Umbilical cord (tissue), 2 donors: ENCODE results near the gene TICAM2. TPM values are rescaled to one million over a fixed set of nuclear protein-coding genes. Genes with fewer than 3 reads are reported as not detected.

Source experiments
- DNase-seq: peaks from one replicate; pipeline ENCODE4 v3.0.0-alpha.2; 2015; ENCODE audit warnings: low spot score
- total RNA-seq: library from RNA; depleted of rRNA; stranded (reverse); fragments of >200 nt; gene quantifications from one replicate; pipeline ENCODE4 v1.2.3, GENCODE V29; 2014; ENCODE audit warnings: low replicate concordance; ENCODE audit not compliant: insufficient read depth

Gene TICAM2
- total RNA-seq, 1 donor from 2014 or later: 3.1 TPM

DNA sequence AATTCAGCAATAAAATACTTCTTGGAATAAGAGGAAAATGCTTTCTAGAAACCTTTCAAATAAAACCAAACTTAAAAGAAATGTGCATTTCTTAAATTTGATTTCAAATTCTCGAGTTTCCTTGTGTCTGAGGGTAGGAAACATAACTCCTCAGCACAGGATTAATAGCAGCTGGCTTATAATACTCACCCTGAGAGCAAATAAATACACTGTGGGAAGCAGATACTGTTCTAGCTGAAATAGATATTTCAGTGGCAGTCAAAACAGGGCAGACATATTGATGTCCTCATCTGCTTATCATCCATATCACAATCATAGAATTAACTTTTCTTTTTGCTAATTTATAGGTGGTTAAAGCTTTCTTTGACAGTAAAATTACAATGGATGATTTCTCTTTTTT, 33.6 kb downstream of the TICAM2 start:
- DNase-seq: no peak

DNA sequence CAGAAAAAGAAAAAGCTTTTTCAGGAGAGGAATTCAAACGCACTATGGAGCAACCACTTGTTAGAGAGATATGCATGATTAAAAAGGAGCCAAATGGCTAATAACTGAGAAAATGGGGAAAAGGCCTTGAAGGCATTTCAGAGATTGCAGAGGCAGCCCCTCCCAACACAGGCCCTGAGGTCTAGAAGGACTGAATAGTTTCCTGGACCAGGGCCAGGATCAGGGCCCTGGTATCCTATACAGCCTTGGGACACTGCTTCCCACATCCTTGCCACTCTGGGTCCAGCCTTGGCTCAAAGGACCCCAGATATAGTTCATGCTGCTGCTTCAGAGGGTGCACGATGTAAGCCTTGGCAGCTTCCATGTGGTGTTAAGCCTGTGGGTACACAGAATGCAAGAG, 37.0 kb downstream of the TICAM2 start:
- no peak for DNase-seq

DNA sequence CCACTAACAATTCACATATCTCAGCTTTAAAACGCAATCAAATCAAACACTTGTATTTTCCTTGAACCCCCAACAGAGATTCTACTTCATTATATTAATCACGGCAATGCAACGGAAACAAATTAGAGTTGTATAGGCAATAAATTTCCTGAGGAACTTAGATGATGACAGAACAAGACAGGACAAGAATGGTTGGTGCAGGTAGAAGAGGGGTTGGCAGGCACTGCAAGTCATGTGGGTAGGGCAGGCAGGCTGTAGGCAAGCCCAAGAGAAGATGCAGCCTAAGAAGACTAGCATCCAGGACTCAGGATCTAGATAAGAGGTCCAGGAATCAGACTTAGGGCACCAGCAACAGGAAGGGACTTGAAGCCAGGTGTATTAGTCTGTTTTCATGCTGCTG, 41.1 kb downstream of the TICAM2 start:
- DNase-seq: no peak

DNA sequence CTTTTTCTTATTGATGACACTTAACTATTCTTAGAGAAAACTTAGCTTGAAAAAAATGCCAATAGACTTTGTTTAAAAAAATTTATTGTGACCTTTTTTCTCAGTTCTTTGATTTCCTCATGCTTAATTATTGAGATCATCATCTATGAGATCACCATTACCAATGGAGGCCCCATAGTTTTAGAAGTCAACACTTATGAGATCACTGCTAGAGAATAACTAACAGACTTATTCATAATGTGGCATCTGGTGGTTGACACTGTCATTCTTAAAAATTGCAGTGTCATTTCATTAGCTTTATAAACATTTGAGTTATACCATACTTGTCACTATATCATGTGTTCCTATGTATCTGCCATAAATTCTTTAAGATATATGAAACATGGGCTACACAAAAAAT, 42.8 kb downstream of the TICAM2 start:
- DNase-seq: no peak

DNA sequence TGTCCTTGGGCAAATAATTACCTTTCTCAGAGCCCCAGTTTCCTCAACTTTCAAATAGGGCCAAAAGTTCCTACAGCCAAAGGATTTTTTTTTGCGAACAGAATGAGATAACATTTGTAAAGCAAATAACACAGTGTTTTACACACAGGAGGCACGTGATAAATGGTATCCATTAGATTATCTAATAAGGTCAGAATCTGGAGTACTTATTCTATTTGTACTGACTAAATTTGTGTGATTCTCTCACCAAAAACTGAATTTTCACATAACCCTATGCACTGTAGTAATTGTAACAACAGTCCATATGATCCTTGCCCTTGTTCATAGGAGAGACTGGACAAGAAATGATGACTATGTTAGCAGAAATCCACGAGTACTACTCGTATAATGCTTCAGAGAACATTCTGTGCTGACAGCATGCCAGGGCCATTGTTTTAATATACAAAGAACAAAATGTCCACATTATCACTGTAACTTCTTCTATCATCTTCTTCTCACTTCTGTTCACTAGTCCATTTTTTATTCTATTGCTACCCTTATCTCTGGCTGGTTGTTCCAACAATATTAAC, 43.8 kb downstream of the TICAM2 start:
- DNase-seq: no peak

DNA sequence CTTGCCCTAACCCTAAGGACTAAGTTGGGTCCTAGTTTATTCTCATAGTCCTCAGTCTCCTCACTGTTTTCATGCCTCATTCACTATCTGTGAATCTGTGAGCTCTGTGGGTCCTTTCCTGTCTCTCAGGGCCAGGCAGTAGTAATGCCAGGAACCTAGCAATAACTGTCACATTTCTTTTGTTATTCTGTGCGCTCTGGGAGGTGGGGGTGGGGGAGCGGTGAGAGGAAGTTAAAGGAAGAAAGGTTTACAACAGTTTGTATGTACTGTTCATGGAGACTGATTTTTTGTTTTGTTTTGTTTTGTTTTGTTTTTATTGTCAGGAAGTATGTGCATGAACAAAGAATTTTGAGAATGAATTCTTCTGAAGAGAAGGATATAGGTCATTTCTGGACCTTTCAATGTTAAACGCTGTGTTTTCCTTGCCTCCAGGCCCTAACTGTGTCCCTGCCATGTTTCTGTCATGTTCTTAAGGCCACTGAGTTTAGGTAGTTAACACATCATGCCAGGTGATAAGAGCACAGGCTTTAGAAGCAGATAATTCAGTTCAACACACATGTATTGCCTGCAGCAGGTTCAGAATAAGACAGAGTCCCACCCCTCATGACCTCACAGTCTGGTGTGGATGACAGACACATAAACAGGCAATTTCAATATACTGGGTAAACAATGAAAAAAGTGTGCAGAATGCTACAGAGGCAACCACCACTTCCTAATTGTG, 44.5 kb downstream of the TICAM2 start:
- no peak for DNase-seq

DNA sequence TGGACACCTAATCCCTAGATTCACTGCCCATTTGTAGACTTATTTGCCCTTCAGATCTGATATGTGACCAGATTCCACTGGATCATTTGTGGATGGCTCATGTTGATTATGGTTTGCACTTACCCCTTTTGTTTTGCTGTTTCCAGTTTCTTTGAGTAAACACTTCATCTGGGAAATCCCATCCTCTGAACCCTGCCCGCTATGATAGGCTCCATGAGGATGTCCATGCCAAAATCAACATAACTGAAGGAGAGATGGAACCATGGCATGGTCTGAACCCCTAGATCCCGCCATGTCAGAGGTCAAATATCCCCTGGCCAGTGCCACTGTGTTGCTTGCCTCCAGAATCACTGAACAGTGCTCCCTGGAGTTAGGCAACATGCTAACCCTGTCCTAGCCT, 46.0 kb downstream of the TICAM2 start:
- DNase-seq: no peak

DNA sequence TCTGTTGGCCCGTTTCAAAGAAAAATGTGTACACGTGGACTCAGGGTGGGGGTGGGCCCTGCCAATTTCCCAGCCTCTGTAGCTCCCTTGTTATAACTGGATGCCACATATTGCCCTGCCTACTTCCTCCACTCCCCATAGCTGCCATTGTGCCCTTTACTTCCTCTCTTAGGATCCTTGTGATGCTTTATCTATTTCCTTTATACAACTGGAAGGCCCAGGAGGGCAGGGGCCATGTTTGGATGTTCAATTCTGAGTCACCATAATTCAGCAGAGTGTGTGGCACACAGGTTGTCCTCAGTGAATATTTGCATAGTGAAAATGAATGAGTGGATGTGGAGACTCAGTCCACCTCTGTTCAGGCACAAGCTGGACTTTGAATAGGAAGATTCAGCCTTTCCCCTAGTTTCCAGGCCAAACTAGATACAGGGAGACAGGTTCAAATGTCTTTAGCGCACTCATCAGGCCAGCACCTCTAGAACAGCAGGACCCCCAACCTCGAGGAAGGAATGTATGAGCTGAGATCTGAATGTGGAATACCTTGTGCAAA, 47.1 kb downstream of the TICAM2 start:
- no peak for DNase-seq

DNA sequence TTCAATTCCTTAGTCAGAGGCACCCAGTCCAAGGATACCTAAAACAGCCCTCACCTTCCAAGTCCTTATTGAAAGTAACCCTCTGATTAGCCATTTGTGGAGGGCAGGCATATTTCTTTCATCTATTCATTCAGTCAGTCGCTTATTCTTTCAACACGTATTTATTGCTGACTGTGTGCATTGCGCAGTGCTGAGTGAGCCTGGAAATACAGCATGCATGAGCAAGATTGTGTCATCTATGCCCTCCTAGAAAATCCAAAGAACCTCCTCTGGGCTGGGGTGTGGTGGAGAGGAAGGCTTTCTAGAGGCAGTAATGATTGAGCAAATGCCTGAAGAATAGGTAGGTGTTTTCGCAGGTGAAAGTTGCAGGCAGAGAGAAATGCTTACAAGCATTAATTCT, 49.2 kb downstream of the TICAM2 start:
- DNase-seq: no peak

DNA sequence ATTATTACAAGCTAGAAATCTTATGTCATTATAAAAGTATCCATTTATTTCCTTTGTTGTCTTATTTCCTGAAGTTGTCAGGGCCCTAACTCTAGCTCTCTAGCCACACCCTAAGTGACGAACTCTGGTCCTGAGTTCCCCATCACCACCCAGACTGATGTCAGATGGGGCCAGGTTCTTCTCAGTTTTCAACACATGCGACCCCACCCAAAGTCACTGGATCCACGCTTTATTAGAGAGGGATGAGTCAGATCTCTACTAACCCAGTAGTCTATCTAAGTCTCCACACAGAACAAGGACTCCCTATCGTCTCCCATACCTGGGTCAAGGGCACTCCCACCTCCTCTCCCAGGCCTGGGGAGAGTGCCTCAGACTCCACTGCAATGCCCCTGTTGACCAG, 50.9 kb downstream of the TICAM2 start:
- DNase-seq: peak; percentile 56

DNA sequence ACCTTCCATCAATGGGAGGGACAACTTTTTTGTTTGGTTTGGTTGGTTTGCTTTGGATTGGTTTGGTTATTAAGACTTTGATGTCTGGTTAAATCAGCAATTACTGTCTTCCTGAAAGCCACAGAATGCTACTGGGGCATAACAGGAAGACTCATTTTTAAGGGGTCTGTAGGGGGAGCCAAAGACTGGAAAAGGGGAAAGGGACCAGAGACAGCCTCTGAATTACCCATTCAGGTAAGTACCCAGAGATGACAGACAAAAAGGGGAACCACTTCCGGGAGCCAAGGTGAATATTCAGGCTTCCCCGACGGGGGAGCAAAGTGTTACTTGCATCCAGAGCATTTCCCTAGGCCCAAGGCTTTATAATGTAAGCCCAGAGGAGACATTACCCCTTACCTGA, 53.1 kb downstream of the TICAM2 start:
- DNase-seq: no peak

DNA sequence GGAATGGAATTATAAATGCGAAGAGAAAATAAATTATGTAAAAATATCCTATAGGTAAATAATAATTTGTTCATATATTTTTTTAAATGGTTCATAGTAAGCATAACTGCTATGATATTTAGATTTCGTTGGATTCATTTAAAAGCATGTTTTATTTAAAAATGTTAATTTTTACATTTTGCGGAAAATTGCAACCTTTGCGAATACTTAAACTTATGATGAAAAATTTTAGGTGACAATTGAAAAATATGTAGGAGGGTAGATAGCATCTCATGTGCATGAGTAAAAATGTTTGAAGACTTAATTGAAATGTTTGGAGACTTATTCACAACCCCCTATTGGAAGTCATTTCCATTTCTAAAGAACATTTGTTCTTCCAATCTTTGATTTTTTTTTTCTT, 53.6 kb downstream of the TICAM2 start:
- no peak for DNase-seq

DNA sequence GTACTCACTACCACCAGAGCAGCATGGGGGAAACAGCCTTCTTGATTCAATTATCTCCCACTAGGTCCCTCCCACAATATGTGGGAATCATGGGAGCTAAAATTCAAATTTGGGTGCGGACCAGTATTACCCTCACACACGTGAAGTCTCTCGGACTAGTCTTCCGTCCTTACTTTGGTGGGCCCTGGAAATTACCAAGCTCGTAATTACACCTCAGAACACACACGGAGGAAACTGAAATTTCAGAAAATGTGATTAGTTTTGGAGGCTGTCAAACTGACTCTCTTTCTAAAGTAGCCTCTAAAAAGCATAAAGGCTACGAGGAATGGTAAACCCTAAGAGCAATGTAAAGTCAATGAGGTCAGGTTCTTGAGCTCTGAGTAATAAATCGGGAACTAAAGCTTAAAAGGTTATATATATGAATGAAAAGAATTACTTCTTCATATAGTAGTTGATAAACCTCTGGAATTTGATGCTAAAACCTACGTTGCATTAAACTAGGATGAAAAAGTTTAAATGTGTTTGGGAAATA, 56.9 kb downstream of the TICAM2 start:
- DNase-seq: no peak

DNA sequence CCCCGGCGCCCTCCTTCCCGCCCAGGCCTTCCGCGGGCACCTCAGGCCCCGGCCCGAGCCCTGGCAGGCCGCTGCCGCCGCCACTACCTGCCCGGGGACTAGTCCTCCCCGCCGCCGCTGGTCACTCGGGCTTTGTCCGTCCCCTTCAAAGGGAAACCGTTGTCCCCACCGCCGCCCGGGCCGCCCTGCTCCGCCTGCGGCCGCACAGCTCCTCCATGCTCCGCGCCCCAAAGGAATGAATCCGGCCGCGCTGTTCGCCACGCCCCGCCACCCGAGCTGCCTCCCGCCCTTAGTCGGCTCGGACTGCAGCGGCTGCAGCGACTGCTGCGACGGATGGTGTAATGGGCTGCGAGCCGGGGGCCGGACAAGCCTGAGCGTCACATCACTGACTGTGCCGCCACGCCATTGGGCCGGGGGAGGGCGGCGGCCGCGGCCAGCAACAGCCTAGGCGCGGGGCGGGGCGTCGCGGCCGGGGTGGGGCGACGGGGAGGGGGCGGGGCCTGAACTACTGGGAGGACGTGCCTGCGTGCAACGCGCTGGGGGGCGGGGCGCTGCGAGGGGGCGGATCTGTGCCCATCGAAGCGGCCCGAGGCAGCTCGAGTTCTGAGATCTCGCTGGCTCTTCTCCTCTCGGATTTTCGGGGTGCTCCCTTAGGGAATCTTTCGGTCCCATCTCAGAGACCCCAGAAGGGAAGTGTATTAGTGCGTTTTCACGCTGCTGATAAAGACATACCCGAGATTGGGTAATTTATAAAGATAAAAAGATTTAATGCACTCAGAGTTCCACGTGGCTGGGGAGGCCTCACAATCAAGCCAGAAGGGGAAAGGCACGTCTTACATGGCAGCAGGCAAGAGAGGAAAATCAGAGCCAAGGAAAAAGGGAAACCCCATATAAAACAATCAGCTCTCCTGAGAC, 57.6 kb downstream of the TICAM2 start, which contains the start of gene FEM1C:
Gene FEM1C, minus strand, starts transcription at position 340 of the 915 bp plus-strand sequence. CDS start 1,282 bp downstream, outside the sequence.
- DNase-seq: peak; percentile 98

DNA sequence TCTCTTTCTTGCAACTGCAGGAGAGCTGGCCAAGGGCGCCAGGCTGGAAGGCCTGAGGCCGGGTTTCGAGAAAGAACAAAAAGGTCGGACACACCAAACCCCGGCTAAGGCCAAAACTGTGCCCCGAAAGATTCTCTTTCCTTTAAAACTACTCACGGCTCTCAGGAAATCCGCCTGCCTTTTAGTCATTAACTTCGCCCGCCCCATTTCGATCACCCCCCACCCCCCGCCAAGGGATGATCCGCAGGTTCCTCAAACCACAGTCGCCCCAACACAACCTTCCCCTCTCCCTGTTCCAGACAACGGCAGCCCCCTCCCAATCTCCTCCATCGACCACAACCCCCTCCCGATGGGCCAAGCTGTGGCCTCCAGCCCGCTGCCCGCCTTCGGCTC, 58.2 kb downstream of the TICAM2 start:
- DNase-seq: no peak

DNA sequence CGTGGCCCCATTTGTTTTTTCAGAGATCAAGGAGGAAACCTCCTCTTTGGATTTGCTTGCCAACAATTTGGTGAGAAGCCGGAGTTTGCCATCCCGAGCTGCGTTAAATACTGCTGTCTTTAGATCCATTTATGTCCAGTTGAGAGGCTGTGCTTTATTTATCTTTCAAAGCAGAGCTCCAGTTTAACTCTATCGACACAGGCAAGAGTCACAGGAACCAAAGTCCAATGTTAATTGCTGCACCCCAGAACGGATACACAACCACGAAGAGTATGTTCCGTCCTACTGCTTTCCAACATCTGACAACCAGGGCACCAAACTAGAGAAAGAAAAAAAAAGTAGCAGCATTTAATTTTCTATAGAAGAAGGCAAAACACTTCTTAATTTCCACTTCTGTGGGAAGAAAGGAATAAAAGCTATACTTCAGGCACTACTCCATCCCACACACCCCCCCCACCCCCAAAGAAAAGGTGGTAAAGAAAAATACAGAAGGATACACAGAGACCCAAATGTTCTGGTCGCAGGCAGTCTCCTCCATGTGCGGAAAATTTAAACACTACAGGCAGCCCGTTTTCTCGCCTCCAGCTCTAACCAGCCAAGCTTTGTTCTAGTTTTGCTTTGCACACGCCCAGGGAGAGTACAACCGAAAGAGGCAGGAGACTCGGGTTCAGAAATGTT, 58.8 kb downstream of the TICAM2 start:
- DNase-seq: peak; percentile 68

DNA sequence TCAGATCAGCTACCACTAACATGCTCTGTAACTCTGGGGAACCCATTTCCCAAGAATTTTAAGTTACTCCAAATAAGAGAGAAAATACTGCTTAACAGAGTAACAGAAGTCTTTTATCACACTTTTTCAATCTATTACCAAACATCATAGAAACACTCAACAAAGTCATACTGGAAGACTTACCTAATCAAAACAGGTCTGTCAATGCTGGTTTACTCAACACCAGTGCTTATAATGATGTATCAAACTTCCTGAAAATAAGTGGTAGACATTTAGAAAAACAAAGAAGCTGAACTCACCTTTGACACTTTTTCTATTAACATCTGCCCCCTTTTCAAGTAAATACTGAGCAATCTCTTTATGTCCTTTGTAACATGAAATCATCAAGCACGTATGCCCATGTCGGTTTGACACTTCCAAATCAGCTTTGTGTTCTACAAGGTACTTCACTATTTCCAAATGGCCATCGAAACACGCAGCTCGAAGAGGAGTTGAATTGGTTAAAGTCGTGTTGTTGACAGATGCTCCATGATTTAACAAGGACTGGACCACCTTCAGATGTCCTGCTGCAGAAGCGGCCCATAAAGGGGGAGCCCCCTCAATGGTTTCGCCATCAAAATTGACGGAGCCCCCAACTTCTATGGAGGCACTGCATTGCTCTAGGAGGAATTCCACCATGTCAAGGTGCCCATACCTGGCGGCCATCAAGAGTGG, 59.5 kb downstream of the TICAM2 start:
- peak; percentile 22 for DNase-seq

DNA sequence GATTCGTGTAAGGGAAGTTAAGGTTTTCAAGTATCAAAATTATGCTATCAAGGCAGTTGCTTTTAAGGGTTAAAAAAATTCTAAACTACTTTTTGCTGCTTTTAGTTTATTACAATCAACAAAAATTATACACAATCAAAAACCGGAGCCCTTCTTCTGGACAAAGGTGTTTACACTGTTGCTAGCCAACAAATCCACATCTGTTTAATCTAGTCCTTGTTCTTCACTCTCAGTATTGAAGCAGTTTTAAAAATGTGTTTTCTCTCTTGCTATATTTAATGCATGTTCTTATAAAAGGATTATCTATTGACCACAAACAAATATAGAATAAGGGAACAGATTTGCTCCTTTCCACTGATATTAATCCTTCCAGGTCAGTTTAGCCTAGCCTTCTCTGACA, 60.2 kb downstream of the TICAM2 start:
- peak; percentile 24 for DNase-seq

DNA sequence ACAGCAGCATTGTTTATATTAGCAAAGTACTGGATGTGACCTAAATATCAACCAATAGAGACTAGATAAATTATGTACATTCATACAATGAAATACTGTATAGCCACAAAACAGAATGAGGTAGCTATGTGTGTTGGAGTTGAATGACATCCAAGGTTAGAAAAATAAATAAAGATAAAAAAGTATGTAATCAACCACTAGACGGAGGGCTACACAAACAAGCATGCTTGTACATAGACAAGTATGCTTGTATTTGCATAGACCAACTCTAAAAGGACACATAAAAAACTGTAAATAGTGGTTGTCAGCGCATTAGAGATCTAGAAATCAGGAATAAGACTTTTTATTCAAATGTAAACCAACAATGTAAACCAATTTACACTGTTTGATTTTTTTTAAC, 60.7 kb downstream of the TICAM2 start:
- no peak for DNase-seq

DNA sequence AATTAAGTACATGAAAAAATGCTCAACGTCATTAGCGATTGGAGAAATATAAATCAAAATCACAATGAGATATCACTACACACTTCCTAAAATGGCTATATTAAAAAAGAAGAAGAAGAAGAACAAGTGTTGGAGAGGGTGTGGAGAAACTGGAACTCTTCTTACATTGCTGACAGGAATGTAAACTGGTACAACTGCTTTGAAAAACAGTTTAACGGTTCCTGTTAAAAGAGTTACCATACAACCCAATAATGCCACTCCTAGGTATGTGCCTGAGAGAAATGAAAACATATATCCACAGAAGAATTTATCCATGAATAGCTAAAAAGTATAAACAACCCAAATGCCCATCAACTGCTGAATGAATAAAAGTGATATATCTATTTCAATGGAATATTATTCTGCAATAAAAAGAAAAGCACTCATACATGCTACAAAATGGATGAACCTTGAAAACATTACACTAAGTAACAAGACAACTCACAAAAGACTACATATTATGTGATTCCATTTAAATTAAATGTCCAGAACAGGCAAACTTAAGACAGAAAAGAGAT, 66.7 kb downstream of the TICAM2 start:
- DNase-seq: no peak
